ENCODE data around the gene RUSC1. TPM values are rescaled to one million over a fixed set of nuclear protein-coding genes. Genes with fewer than 3 reads are reported as not detected.

Gene RUSC1
- 10 to 100 TPM; 14.1 to 22.4 (median 14.4) TPM for total RNA-seq

GRCh38 chr1:155320661-155321617, at the start of gene RUSC1:
TSS of gene RUSC1 (plus strand) at chr1:155320894. CDS start at chr1:155321774, 880 bp downstream.
- Histone ChIP-seq H3K36me3 (no peaks in the 10 kb centered on the region), H3K9me3 (no peaks in the 10 kb centered on the region), H3K4me3 (peak within 1 kb of the TSS; percentile 73 to 82 (median 79)), H3K27ac (peak within 1 kb of the TSS; percentile 90 to 97), H3K4me1 (peaks cover 5 to 9% of the 10 kb centered on the region in 2 donors), H3K27me3 (no peaks in the 10 kb centered on the region)
- intact Hi-C loops (cut with DNase I; ENCODE audit: low total_unique reads): loop anchor here (5.0 kb wide), 1 partner anchor 69 kb away; no protein-coding TSS in a partner anchor
- no peak for TF ChIP-seq CTCF (IDR thresholded peaks at IDR 0.05)
- TF ChIP-seq POLR2AphosphoS5 (IDR thresholded peaks at IDR 0.05): no peak
- TF ChIP-seq POLR2A (IDR thresholded peaks at IDR 0.05): no peak
- peak; percentile 46 to 61 for DNase-seq (ENCODE audit: low spot score in 2 of 2)

- Histone ChIP-seq H3K9me3 (no peaks in the 10 kb centered on the region), H3K4me3 (peak overlapping the region; percentile 74 to 86 (median 80)), H3K4me1 (no peaks in the 10 kb centered on the region), H3K27ac (peak overlapping the region; percentile 95 to 96), H3K27me3 (no peaks in the 10 kb centered on the region), H3K36me3 (peaks cover 21% of the 10 kb centered on the region)
- DNase-seq (ENCODE audit: low spot score in 2 of 2): no peak
- TF ChIP-seq POLR2A (IDR thresholded peaks at IDR 0.05) (no peak), POLR2AphosphoS5 (IDR thresholded peaks at IDR 0.05) (no peak), CTCF (IDR thresholded peaks at IDR 0.05) (no peak)
- intact Hi-C loops (cut with DNase I; ENCODE audit: low total_unique reads): no loop called here
Observed at GRCh38 chr1:155272466-155273342, 48.0 kb upstream of the RUSC1 start.

GRCh38 chr1:155273343-155274245, 47.1 kb upstream of the RUSC1 start, which contains the start of gene CLK2:
TSS of gene CLK2 (minus strand) at chr1:155273504. CDS start at chr1:155270977, 2,527 bp downstream.
- peaks cover 0 to 3% of the 10 kb centered on the region in 2 donors for H3K4me1 ChIP-seq
- intact Hi-C loops (cut with DNase I; ENCODE audit: low total_unique reads): no loop called here
- H3K27me3 ChIP-seq: no peaks in the 10 kb centered on the region

More at GRCh38 chr1:155273343-155274245, 47.1 kb upstream of the RUSC1 start, which contains the start of gene CLK2:
- peak; percentile 90 to 94 for DNase-seq (ENCODE audit: low spot score in 2 of 2)
- Histone ChIP-seq H3K36me3 (peaks cover 12% of the 10 kb centered on the region), H3K4me3 (peak within 1 kb of the TSS; percentile 74 to 86 (median 80)), H3K9me3 (no peaks in the 10 kb centered on the region), H3K27ac (peak within 1 kb of the TSS; percentile 95 to 96)
- TF ChIP-seq CTCF (IDR thresholded peaks at IDR 0.05) (no peak), POLR2AphosphoS5 (IDR thresholded peaks at IDR 0.05) (peak; percentile 88 to 96 (median 93)), POLR2A (IDR thresholded peaks at IDR 0.05) (peak; percentile 73)

All from breast epithelium (tissue), 4 donors.